Adrenal gland (tissue), 12 donors: ENCODE measurements around the gene CAPN13. TPM values are rescaled to one million over a fixed set of nuclear protein-coding genes. Genes with fewer than 3 reads are reported as not detected.

Experiments
- DNase-seq, 7 donors: peaks; one replicate each; pipeline ENCODE4 v3.0.0-alpha.2; 2019 to 2020
- H3K27ac ChIP-seq, 5 donors: fragments of 200-600 bp; sonication (generic) in 4 of 5; 1 replicate in 3 of 5; 2 replicates in 2 of 5; pipeline versions ENCODE4 v1.5.1 to v1.8.0; 2016 to 2020; ENCODE audit warnings: mild to moderate bottlenecking in 1 of 5
- H3K27me3 ChIP-seq: fragments of 200-600 bp; 2 replicates; pipeline ENCODE4 v1.8.0; 2021
- H3K36me3 ChIP-seq, 2 donors: fragments of 200-600 bp; replicated peaks in 1 of 2; 1 replicate in 1 of 2; 2 replicates in 1 of 2; pipeline versions ENCODE4 v1.5.1 to v1.8.0; 2018 to 2022
- H3K4me1 ChIP-seq, 2 donors: fragments of 200-600 bp; replicated peaks in 1 of 2; 1 replicate in 1 of 2; 2 replicates in 1 of 2; pipeline versions ENCODE4 v1.5.1 to v1.8.0; 2018 to 2021
- H3K4me3 ChIP-seq, 4 donors: fragments of 200-600 bp; sonication (generic) in 3 of 4; one replicate each; pipeline ENCODE4 v1.5.1; 2016 to 2018
- H3K9me3 ChIP-seq, 3 donors: fragments of 200-600 bp; sonication (generic) in 1 of 3; replicated peaks in 1 of 3; 1 replicate in 2 of 3; 2 replicates in 1 of 3; pipeline versions ENCODE4 v1.5.1 to v1.8.0; 2016 to 2021
- POLR2A ChIP-seq, 2 donors: fragments of 450-650 bp; IDR thresholded peaks; one replicate each; pipeline ENCODE4 v1.6.1; 2017; ENCODE audit warnings: antibody characterized with exemption in 2 of 2, mild to moderate bottlenecking in 2 of 2, moderate library complexity in 1 of 2
- WGBS, 4 donors: extraction: QIAGEN DNeasy Blood & Tissue Kit in 2 of 4; methylation state at CpG; one replicate each; pipeline versions ENCODE4 v1.1.5 to v1.1.7; 2013 to 2017; 5-methylcytosine and 5-hydroxymethylcytosine counted together
- intact Hi-C, 2 donors: fragments of 100-400 bp; cut with DNase I; formaldehyde crosslinking; loops; one replicate each; pipeline versions ENCODE4 v1.14.1 to v1.15.0; 2022 to 2023
- polyA plus RNA-seq, 3 donors: library from polyadenylated mRNA; stranded (reverse); fragments of 200-250 nt in 2 of 3; fragments of 350-450 nt in 1 of 3; fragmentation: Illumina TruSeq in 1 of 3; extraction: RNeasy Lipid Tissue Mini Kit (QIAGEN cat#74804) in 1 of 3; gene quantifications; one replicate each; pipeline ENCODE4 v1.2.3, GENCODE V29; 2013 to 2014
- total RNA-seq, 9 donors: library from RNA; depleted of rRNA in 4 of 9; stranded (reverse); fragments of >200 nt in 4 of 9; fragments of 120-200 nt in 1 of 9; fragmentation: NEBNext Ultra II Directional in 1 of 9; extraction: Animal tissue kit (Norgen Biotek cat#: 25700) in 1 of 9; gene quantifications; one replicate each; pipeline versions ENCODE4 v1.1.0 to v1.2.4, GENCODE V29; 2013 to 2023
- TF ChIP-seq, protein P1 (sequence below), 6 experiments: fragments of 450-650 bp in 4 of 6; fragments of 200-600 bp in 2 of 6; sonication (generic) in 1 of 6; IDR thresholded peaks; 1 replicate in 5 of 6; 2 replicates in 1 of 6; pipeline versions ENCODE4 v1.5.1 to v1.8.0; 2016 to 2021; ENCODE audit warnings: antibody characterized with exemption in 6 of 6, mild to moderate bottlenecking in 2 of 6, moderate library complexity in 1 of 6
- donor health status: healthy with polysubstance abuse.
- donor health status: Bipolar disorder and iron deficiency.
- donor health status: DM: yes; HTN: yes; CAD: no.
- donor health status: DM: no; HTN: no; CAD: no.
- donor health status: DM: no; HTN: no; CAD: no.
- donor health status: DM: yes; HTN: yes; CAD: no.

The CAPN13 gene
- total and polyA plus RNA-seq, 12 donors, result 0.10 to 0.37 (median 0.23) TPM; not detected in 8

DNA sequence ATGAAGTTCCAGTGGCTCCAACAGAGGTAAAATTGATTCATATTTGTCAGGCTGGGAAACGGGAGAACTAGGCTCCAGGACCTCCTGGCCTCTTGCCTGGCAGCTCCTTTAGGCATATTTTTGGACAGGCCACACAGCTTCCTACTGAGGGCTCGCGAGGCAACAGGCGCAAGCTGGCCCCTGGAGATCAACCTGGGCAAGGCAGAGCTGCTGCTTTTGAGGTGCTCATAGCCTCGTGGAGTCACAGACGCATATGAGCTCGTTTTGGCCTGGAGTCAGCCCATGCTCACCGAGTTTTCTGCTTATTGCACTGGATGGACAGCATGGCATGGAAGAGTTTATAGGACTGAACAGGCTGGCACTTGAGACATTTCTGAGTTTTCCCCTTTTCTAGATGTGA, 97.7 kb downstream of the CAPN13 start:
- Histone ChIP-seq H3K36me3 (no peaks in the 10 kb centered on the region), H3K27me3 (peaks cover 4% of the 10 kb centered on the region), H3K27ac (no peak overlapping the region), H3K9me3 (no peaks in the 10 kb centered on the region), H3K4me1 (no peaks in the 10 kb centered on the region), H3K4me3 (no peak overlapping the region)
- 79 to 88% (median 86%) methylated on average over 8 of the region's 8 CpGs; no CpG with 5 or more reads in 1 of the 4 donors for WGBS, 4 donors
- TF ChIP-seq POLR2A (IDR thresholded peaks at IDR 0.05), result no peak
- TF ChIP-seq, protein P1, sequence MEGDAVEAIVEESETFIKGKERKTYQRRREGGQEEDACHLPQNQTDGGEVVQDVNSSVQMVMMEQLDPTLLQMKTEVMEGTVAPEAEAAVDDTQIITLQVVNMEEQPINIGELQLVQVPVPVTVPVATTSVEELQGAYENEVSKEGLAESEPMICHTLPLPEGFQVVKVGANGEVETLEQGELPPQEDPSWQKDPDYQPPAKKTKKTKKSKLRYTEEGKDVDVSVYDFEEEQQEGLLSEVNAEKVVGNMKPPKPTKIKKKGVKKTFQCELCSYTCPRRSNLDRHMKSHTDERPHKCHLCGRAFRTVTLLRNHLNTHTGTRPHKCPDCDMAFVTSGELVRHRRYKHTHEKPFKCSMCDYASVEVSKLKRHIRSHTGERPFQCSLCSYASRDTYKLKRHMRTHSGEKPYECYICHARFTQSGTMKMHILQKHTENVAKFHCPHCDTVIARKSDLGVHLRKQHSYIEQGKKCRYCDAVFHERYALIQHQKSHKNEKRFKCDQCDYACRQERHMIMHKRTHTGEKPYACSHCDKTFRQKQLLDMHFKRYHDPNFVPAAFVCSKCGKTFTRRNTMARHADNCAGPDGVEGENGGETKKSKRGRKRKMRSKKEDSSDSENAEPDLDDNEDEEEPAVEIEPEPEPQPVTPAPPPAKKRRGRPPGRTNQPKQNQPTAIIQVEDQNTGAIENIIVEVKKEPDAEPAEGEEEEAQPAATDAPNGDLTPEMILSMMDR (IDR thresholded peaks at IDR 0.05), result no peak
- intact Hi-C loops, result loop anchor here (2.0 to 10.0 kb wide), 3 partner anchors 501 to 545 kb away; no protein-coding TSS in a partner anchor
- DNase-seq, result peak in 1 of 7 donors; percentile 42

DNA sequence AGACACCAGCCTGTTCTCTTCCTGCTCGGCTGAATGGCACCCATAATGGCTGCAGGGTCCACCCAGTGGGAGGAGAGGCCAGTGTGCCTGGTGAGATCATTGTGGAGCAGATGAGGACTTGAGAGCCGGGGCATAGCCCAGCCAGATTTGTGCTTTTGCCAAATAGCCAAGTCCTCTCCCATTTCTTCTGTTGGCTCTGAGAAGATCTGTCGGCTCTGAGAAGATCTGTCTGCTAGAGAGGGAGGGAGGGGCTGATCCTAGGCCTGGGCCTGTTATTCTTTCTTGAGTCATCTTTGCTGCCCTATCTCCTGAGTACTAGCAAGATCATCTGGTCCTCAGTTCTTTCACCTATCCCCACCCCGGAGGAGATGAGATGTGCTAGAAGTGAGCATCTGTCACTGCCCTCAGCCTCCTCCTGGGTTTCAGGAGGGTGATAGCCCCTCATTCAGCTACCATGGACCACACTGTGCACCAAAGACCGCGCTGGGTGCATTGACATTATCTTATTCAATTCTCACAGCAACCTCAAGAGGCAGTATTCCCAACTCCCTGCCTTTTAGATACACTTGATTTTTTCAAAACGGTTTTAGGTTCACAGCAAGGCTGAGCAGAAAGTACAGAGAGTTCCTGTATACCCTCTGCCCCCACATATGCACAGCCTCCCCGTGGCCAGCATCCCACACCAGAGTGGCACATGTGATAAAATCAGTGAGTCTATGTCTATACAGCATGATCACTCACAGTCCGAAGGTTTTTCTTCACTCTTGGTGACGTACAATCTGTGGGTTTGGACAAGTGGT, 98.6 kb downstream of the CAPN13 start:
- Histone ChIP-seq H3K4me1 (no peaks in the 10 kb centered on the region), H3K4me3 (no peak overlapping the region), H3K9me3 (no peaks in the 10 kb centered on the region), H3K27me3 (peaks cover 4% of the 10 kb centered on the region), H3K36me3 (no peaks in the 10 kb centered on the region), H3K27ac (no peak overlapping the region)
- 55 to 65% (median 63%) methylated on average over 9 to 10 of the region's 10 CpGs for WGBS, 4 donors
- DNase-seq, result peak in 1 of 7 donors; percentile 52
- TF ChIP-seq POLR2A (IDR thresholded peaks at IDR 0.05), result no peak
- TF ChIP-seq, protein P1 (IDR thresholded peaks at IDR 0.05), result peak in 4 of 6 experiments; percentile 25 to 40 (median 37)
- intact Hi-C loops, result loop anchor here (2.0 to 10.0 kb wide), 3 partner anchors 500 to 544 kb away; no protein-coding TSS in a partner anchor

DNA sequence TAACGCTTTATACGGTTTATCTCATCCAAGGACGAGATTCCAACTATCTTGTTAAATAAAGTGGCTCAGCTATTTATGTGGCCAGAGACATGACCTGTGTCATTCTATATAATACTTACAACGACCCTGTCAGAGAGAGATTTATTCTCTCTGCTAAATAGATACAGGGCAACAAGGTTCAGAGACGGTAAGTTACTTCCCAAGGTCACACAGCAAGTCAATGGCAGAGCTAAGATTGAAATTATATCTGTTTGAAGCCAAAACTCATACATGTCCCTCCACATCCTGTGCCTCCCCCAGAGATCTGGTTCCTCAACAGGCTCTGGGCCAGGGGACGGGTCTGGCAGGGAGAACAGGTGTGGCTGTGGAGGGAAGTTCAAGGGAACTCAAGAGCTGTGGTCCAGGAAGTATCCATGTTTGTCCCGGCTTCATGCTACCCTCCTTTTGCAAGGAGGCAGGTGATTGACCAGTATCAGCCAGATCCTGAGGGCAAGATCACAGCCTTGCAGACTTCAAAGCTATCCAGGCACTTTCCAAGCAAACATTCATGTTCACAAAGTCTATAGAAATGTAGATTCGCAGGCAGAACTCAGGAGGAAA, 99.8 kb downstream of the CAPN13 start:
- no peaks in the 10 kb centered on the region for H3K4me1 ChIP-seq
- intact Hi-C loops, result loop anchor here in 1 of 2 donors (5.0 to 10.0 kb wide), 2 partner anchors 500 to 543 kb away; no protein-coding TSS in a partner anchor
- peaks cover 0 to 5% (median 3%) of the 10 kb centered on the region in 3 donors for H3K9me3 ChIP-seq
- peak in 1 of 7 donors; percentile 31 for DNase-seq
- WGBS, 4 donors, result 35 to 45% (median 42%) methylated on average over 8 of the region's 8 CpGs
- H3K4me3 ChIP-seq, result no peak overlapping the region
- H3K36me3 ChIP-seq, result no peaks in the 10 kb centered on the region
- H3K27ac ChIP-seq, result no peak overlapping the region
- peaks cover 4% of the 10 kb centered on the region for H3K27me3 ChIP-seq
- no peak for TF ChIP-seq POLR2A (IDR thresholded peaks at IDR 0.05)
- TF ChIP-seq, protein P1 (IDR thresholded peaks at IDR 0.05), result no peak
